ENCODE measurements around the gene RC3H2.
A peak's percentile ranks its signal among the peaks of the same experiment; 100 is the strongest.
"Not testable (repeated sequence)": the region's sequence is repeated elsewhere in the genome, so short reads cannot be mapped to it uniquely, and the experiment has no call there.

Gene RC3H2

DNA sequence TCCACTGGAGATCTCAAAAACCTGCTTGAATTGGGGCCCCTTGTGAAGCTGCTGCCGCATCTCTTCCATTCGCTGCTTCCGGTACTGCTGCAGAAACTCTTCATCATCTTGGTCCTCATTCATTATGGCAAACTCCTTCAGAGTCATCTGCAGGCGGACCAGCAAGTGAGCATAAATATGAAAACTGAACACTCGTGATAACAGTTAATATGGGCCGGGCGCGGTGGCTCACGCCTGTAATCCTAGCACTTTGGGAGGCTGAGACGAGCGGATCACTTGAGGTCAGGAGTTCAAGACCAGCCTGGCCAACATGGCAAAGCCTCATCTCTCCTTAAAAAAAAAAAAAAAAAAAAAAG, 84.7 kb downstream of the RC3H2 start:
- H3K79me2 ChIP-seq (ENCODE audit: control insufficient read depth, insufficient read depth, low read length, unreplicated experiment): peaks cover 6% of the 10 kb centered on the region
- H3K36me3 ChIP-seq (ENCODE audit: insufficient read depth, low read length): peaks cover 14% of the 10 kb centered on the region
- H3K27me3 ChIP-seq (ENCODE audit: insufficient read depth, low read length): no peaks in the 10 kb centered on the region
- no peak overlapping the region for H2AFZ ChIP-seq (ENCODE audit: low read length, unreplicated experiment)
- no peak overlapping the region for H3K4me3 ChIP-seq (ENCODE audit: low read depth, low read length)
- no peak overlapping the region for H3K27ac ChIP-seq (ENCODE audit: low read depth, low read length)
- H3K4me1 ChIP-seq (ENCODE audit: control insufficient read depth, insufficient read depth, low read length, unreplicated experiment): peaks cover 34% of the 10 kb centered on the region

DNA sequence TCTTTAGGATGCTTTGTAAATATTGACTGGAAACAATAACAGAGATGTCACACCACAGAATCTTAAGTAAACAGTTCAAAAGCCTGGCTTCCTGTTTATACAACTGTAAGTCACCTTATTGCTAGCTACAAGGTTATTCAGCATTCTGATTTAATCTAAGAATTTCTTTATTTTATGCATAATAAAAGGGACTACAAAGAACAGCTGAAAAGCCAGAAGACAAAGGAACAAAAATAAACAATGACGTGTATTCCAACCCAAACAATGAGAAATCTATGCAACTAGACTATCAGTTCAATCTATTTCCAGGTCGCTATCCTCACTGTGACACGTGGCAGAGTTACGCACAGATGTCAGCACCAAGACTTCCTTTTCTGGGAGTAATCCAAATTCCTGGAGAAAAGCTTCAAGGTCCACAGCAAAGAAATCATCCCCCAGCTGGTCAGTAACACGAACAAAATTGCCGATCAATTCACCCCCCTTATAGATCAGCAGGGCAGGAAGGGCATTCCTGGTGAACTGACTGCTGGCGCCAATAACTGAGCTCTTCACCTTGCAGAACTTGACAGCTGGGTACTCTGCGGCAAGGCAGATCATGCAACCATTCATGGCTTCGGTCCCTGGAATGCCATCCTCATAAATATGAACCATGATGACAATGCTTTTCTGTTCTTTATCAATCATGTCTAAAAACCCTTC, 85.2 kb downstream of the RC3H2 start:
- Histone ChIP-seq H2AFZ (ENCODE audit: low read length, unreplicated experiment) (no peak overlapping the region), H3K4me3 (ENCODE audit: low read depth, low read length) (no peak overlapping the region), H3K4me1 (ENCODE audit: control insufficient read depth, insufficient read depth, low read length, unreplicated experiment) (peaks cover 36% of the 10 kb centered on the region), H3K79me2 (ENCODE audit: control insufficient read depth, insufficient read depth, low read length, unreplicated experiment) (peaks cover 6% of the 10 kb centered on the region), H3K27me3 (ENCODE audit: insufficient read depth, low read length) (no peaks in the 10 kb centered on the region), H3K27ac (ENCODE audit: low read depth, low read length) (peak overlapping the region; percentile 55), H3K36me3 (ENCODE audit: insufficient read depth, low read length) (peaks cover 15% of the 10 kb centered on the region)

DNA sequence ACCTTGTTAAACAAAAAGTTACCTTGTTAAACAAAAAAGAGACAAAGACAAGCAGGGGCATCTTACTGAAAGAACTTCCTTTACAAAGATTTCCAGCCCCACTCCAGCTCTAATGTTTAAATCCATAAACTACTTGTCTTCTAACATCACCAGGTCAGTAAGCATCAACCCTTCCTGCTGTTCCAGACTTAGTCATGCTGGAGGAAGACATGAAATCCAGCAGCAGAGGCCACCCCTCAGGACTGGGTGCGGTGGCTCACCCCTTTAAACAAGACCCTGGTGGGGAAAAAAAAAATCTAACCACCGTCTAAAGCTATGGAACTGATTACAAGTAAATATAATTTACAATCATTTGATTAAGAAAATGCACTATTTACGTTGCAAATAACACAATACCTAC, 85.8 kb downstream of the RC3H2 start:
- Histone ChIP-seq H2AFZ (ENCODE audit: low read length, unreplicated experiment) (no peak overlapping the region), H3K4me3 (ENCODE audit: low read depth, low read length) (no peak overlapping the region), H3K27me3 (ENCODE audit: insufficient read depth, low read length) (no peaks in the 10 kb centered on the region), H3K79me2 (ENCODE audit: control insufficient read depth, insufficient read depth, low read length, unreplicated experiment) (peaks cover 4% of the 10 kb centered on the region), H3K4me1 (ENCODE audit: control insufficient read depth, insufficient read depth, low read length, unreplicated experiment) (peaks cover 36% of the 10 kb centered on the region), H3K36me3 (ENCODE audit: insufficient read depth, low read length) (peaks cover 15% of the 10 kb centered on the region), H3K27ac (ENCODE audit: low read depth, low read length) (peak overlapping the region; percentile 55)

DNA sequence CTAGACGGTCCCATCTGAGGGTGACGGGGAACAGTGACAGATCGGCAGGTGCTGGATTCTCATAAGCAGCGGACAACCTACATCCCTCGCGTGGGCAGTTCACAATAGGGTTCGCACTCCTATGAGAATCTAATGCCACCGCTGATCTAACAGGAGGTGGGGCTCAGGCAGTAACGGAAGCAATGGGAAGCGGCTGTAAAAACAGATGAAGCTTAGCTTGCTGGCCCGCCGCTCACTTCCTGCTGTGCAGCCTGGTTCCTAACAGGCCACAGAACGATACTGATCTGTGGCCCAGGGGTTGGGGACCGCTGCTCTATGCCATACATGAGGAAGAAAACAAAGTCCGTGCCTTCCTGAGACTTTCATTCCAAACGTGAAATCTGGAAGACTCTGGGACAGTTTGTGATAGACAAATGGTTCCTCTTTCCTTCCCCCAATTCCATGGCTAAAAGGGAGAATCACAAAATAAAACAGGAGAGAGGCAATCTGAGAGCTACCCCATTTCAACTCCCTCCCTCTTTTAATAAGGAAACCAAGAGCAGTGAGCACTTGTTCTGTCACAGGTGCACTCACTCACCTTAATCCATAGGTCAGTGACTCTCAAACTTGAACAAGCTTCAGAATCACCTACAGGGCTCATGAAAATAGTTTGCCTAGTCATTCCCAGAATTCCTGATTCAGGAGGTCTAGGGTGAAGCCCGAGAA, 88.8 kb downstream of the RC3H2 start:
- Histone ChIP-seq H3K27me3 (ENCODE audit: insufficient read depth, low read length) (no peaks in the 10 kb centered on the region), H3K4me1 (ENCODE audit: control insufficient read depth, insufficient read depth, low read length, unreplicated experiment) (peaks cover 29% of the 10 kb centered on the region), H3K4me3 (ENCODE audit: low read depth, low read length) (no peak overlapping the region), H3K36me3 (ENCODE audit: insufficient read depth, low read length) (peaks cover 15% of the 10 kb centered on the region), H3K27ac (ENCODE audit: low read depth, low read length) (no peak overlapping the region), H2AFZ (ENCODE audit: low read length, unreplicated experiment) (no peak overlapping the region), H3K79me2 (ENCODE audit: control insufficient read depth, insufficient read depth, low read length, unreplicated experiment) (no peaks in the 10 kb centered on the region)

DNA sequence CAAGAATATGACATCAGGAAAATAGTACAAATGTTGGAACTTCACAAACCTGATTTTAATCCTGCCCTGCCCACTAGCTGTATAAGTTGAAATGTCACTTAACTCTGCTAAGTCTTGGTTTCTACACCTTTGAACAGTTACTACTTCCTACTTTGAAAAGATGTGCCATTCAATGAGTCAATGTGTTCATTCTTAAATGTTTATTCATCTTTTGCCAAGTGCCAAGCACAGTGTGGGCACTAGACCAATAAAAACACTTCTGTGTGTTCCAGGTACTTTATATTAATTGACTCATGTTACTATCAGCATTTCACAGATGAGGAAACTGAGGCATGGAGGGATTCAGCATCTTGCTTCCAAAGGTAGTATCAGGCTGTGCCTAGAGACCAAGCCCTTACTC, 89.6 kb downstream of the RC3H2 start:
- no peak overlapping the region for H3K4me3 ChIP-seq (ENCODE audit: low read depth, low read length)
- no peaks in the 10 kb centered on the region for H3K27me3 ChIP-seq (ENCODE audit: insufficient read depth, low read length)
- H2AFZ ChIP-seq (ENCODE audit: low read length, unreplicated experiment): no peak overlapping the region
- no peaks in the 10 kb centered on the region for H3K79me2 ChIP-seq (ENCODE audit: control insufficient read depth, insufficient read depth, low read length, unreplicated experiment)
- no peak overlapping the region for H3K27ac ChIP-seq (ENCODE audit: low read depth, low read length)
- peaks cover 15% of the 10 kb centered on the region for H3K36me3 ChIP-seq (ENCODE audit: insufficient read depth, low read length)
- peaks cover 24% of the 10 kb centered on the region for H3K4me1 ChIP-seq (ENCODE audit: control insufficient read depth, insufficient read depth, low read length, unreplicated experiment)

DNA sequence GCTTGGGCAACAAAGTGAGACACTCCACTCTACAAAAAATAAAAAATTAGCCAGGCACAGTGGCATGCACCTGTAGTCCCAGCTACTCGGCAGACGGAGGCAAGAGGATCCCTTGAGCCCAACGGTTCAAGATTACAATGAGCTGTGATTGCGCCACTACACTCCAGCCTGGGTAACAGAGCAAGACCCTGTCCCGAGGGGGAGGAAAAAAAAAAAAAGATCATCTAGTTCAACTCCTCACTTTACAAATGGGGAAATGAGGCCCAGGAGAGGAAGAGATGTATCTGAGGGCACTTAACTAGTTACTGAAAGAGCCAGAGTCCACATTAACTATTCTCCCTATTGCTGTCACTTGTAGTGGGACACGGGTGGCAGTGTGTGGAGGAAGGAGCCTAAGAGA, 90.6 kb downstream of the RC3H2 start:
- no peak overlapping the region for H3K27ac ChIP-seq (ENCODE audit: low read depth, low read length)
- H3K79me2 ChIP-seq (ENCODE audit: control insufficient read depth, insufficient read depth, low read length, unreplicated experiment): no peaks in the 10 kb centered on the region
- H3K36me3 ChIP-seq (ENCODE audit: insufficient read depth, low read length): peaks cover 7% of the 10 kb centered on the region; the same call in 1 of the 2 replicates
- no peak overlapping the region for H3K4me3 ChIP-seq (ENCODE audit: low read depth, low read length)
- H3K4me1 ChIP-seq (ENCODE audit: control insufficient read depth, insufficient read depth, low read length, unreplicated experiment): peaks cover 17% of the 10 kb centered on the region
- no peaks in the 10 kb centered on the region for H3K27me3 ChIP-seq (ENCODE audit: insufficient read depth, low read length)
- no peak overlapping the region for H2AFZ ChIP-seq (ENCODE audit: low read length, unreplicated experiment)

DNA sequence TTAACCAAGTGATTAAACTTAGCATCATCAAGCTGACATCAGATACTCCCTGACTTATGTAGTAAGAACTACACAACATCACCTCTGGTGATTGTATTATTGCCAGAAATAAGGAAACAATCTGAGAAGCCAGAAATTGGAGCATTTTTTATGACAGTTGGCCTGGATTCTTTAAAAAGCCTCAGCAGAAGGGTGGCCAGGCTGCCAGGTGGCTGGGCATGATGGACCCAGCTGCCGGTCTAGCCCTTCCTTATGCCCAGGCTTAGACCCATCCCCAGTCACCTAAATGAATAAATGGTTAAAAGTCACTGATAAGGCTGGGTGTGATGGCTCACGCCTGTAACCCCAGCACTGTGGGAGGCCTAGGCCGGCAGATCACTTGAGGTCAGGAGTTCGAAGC, 92.4 kb downstream of the RC3H2 start:
- Histone ChIP-seq H3K4me3 (ENCODE audit: low read depth, low read length) (no peak overlapping the region), H3K79me2 (ENCODE audit: control insufficient read depth, insufficient read depth, low read length, unreplicated experiment) (no peaks in the 10 kb centered on the region), H3K27ac (ENCODE audit: low read depth, low read length) (no peak overlapping the region), H2AFZ (ENCODE audit: low read length, unreplicated experiment) (no peak overlapping the region), H3K4me1 (ENCODE audit: control insufficient read depth, insufficient read depth, low read length, unreplicated experiment) (peaks cover 6% of the 10 kb centered on the region), H3K27me3 (ENCODE audit: insufficient read depth, low read length) (no peaks in the 10 kb centered on the region), H3K36me3 (ENCODE audit: insufficient read depth, low read length) (peaks cover 6% of the 10 kb centered on the region; the same call in 1 of the 2 replicates)

DNA sequence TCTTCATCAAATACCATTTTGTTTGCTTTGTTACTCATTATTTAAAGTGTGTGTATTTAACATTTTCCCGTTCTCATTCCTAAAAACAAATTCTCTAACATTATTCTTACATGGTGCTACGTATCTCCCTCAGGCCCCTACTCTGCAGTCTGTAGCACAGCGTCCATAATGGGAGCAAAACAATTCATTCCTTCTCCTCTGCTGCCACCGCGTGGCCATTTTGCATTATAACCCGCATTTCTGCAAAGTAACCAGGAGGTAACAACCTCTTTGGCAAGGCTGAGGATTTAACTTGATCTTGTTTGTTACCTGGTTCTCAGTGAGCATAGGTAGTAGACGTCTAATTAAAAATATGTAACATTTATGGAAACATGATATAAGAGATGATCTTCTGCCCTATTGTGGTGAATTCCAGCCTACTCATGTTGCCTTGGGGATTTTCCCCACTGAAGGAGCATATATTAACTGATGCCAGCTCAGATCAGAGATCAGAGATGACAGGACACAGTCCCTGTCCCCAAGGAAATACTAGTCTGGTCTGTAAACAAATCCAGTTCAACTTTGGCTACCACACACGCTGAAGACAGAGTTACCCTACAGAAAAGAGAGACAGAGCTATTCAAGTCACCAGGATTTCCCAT, 94.7 kb downstream of the RC3H2 start:
- no peak overlapping the region for H2AFZ ChIP-seq (ENCODE audit: low read length, unreplicated experiment)
- H3K79me2 ChIP-seq (ENCODE audit: control insufficient read depth, insufficient read depth, low read length, unreplicated experiment): no peaks in the 10 kb centered on the region
- no peak overlapping the region for H3K27ac ChIP-seq (ENCODE audit: low read depth, low read length)
- peaks cover 2% of the 10 kb centered on the region for H3K4me1 ChIP-seq (ENCODE audit: control insufficient read depth, insufficient read depth, low read length, unreplicated experiment)
- 0 out of 2 replicates have a peak, but pooled peaks cover under 1% of the 10 kb centered on the region for H3K36me3 ChIP-seq (ENCODE audit: insufficient read depth, low read length)
- no peak overlapping the region for H3K4me3 ChIP-seq (ENCODE audit: low read depth, low read length)
- no peaks in the 10 kb centered on the region for H3K27me3 ChIP-seq (ENCODE audit: insufficient read depth, low read length)

DNA sequence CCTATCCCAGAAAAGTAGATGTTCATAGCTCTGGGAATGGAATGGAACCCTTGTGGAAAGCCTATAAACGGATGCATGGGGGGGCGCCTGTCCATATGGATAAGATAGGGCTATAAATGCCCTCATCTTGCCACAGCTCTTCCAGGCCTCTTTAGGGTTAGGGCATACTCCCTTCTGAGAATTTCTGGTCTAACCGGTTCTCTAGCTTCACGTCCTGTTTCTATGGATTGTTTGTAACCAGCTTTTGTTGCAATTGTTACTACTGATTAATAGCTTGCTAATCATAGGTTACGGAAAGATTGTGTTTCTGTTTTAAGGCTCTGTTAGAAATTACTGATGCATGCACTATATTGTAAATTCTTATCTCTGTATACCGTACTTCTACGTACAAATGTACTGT, 95.9 kb downstream of the RC3H2 start:
- H3K4me1 ChIP-seq (ENCODE audit: control insufficient read depth, insufficient read depth, low read length, unreplicated experiment); H3K27me3 ChIP-seq (ENCODE audit: insufficient read depth, low read length); H3K27ac ChIP-seq (ENCODE audit: low read depth, low read length); H3K36me3 ChIP-seq (ENCODE audit: insufficient read depth, low read length); H3K4me3 ChIP-seq (ENCODE audit: low read depth, low read length); H2AFZ ChIP-seq (ENCODE audit: low read length, unreplicated experiment); H3K79me2 ChIP-seq (ENCODE audit: control insufficient read depth, insufficient read depth, low read length, unreplicated experiment): not testable (repeated sequence)

DNA sequence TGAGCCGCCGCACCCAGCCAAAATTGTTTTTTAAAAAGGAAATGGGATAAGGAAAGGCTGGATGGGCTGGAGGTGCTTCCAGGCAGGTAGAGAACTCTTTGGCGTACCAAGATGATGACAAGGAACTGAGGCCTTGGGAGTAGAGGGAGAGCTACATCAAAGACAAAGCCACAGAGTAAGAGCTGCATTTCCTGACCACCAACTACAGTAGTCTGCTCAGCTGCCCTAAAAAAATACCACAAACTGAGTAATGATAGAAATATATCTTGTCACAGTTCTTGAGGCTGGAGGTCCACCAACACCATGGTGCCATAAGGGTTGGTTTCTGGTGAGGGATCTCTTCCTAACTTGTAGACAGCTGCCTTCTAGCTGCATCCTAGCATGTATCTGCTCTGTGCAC, 97.0 kb downstream of the RC3H2 start:
- H3K27me3 ChIP-seq (ENCODE audit: insufficient read depth, low read length): no peaks in the 10 kb centered on the region
- H3K79me2 ChIP-seq (ENCODE audit: control insufficient read depth, insufficient read depth, low read length, unreplicated experiment): no peaks in the 10 kb centered on the region
- H3K27ac ChIP-seq (ENCODE audit: low read depth, low read length): no peak overlapping the region
- H3K4me3 ChIP-seq (ENCODE audit: low read depth, low read length): no peak overlapping the region
- H3K4me1 ChIP-seq (ENCODE audit: control insufficient read depth, insufficient read depth, low read length, unreplicated experiment): no peaks in the 10 kb centered on the region
- H2AFZ ChIP-seq (ENCODE audit: low read length, unreplicated experiment): no peak overlapping the region
- H3K36me3 ChIP-seq (ENCODE audit: insufficient read depth, low read length): no peaks in the 10 kb centered on the region

All from ACC112 (cell line).